ENCODE data around the gene ACSL6.

DNA sequence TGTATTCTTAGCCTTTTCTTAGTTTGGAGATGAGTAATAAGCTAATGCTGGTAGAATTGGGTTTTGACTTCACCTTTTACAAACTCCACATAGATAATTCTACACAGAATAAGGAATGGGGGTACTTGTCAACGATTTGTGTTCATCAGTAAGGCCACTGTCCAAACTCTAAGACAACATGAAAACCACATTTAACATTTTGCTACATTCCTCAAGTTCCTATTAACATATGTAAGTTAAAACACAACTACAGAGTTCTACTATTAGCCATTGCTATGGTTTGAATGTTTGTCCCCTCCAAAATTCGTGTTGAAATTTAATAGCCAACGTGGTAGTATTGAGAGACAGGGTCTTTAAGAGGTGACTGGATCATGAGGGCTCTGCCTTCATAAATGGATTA is 97.9 kb downstream of the ACSL6 start:
- TF ChIP-seq EZH2phosphoT487 (IDR thresholded peaks at IDR 0.05) (no peak), EZH2 (IDR thresholded peaks at IDR 0.05) (no peak)
- TF ChIP-seq, protein P1, sequence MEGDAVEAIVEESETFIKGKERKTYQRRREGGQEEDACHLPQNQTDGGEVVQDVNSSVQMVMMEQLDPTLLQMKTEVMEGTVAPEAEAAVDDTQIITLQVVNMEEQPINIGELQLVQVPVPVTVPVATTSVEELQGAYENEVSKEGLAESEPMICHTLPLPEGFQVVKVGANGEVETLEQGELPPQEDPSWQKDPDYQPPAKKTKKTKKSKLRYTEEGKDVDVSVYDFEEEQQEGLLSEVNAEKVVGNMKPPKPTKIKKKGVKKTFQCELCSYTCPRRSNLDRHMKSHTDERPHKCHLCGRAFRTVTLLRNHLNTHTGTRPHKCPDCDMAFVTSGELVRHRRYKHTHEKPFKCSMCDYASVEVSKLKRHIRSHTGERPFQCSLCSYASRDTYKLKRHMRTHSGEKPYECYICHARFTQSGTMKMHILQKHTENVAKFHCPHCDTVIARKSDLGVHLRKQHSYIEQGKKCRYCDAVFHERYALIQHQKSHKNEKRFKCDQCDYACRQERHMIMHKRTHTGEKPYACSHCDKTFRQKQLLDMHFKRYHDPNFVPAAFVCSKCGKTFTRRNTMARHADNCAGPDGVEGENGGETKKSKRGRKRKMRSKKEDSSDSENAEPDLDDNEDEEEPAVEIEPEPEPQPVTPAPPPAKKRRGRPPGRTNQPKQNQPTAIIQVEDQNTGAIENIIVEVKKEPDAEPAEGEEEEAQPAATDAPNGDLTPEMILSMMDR (IDR thresholded peaks at IDR 0.05), result no peak

Data from neural progenitor cell (in vitro differentiated cells).